Measurements from ENCODE around the gene CEP55.

DNA sequence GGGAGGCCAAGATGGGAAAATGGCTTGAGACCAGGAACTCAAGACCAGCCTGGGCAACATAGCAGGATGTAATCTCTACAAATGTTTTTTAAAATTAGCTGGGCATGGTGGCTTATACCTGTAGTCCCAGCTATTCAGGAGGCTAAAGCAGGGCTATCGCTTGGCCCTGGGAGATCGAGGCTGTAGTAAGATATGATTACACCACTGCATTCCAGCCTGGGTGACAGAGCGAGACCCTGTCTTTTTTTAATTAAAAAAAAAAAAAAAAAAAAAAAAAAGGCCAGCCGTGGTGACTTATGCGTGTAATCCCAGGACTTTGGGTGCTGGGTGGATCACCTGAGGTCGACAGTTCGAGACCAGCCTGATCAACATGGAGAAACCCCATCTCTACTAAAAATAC, 41.7 kb upstream of the CEP55 start:
- TF ChIP-seq, protein P1, sequence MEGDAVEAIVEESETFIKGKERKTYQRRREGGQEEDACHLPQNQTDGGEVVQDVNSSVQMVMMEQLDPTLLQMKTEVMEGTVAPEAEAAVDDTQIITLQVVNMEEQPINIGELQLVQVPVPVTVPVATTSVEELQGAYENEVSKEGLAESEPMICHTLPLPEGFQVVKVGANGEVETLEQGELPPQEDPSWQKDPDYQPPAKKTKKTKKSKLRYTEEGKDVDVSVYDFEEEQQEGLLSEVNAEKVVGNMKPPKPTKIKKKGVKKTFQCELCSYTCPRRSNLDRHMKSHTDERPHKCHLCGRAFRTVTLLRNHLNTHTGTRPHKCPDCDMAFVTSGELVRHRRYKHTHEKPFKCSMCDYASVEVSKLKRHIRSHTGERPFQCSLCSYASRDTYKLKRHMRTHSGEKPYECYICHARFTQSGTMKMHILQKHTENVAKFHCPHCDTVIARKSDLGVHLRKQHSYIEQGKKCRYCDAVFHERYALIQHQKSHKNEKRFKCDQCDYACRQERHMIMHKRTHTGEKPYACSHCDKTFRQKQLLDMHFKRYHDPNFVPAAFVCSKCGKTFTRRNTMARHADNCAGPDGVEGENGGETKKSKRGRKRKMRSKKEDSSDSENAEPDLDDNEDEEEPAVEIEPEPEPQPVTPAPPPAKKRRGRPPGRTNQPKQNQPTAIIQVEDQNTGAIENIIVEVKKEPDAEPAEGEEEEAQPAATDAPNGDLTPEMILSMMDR (IDR thresholded peaks at IDR 0.05; ENCODE audit: low read length), result no peak
- no peak for TF ChIP-seq EZH2 (IDR thresholded peaks at IDR 0.05; ENCODE audit: borderline replicate concordance, low read length)

Data from OCI-LY1 (cell line).